Smooth muscle cell (in vitro differentiated cells): ENCODE results near the gene PRM2. TPM values are rescaled to one million over a fixed set of nuclear protein-coding genes. Genes with fewer than 3 reads are reported as not detected.

Experiments
- DNase-seq: peaks from one replicate; lab custom pipeline; 2025; ENCODE audit not compliant: unreplicated experiment; lab: John Stamatoyannopoulos, UW
- H2AFZ ChIP-seq: fragments of 200-600 bp; sonication (generic); 2 replicates; pipeline ENCODE4 v1.6.0; 2016; ENCODE audit warnings: antibody characterized with exemption, low read depth, mild to moderate bottlenecking
- H3F3A ChIP-seq: fragments of 200-600 bp; sonication (generic); 2 replicates; pipeline ENCODE4 v1.6.0; 2017; ENCODE audit warnings: antibody characterized with exemption, low read depth
- H3K27ac ChIP-seq: fragments of 200-600 bp; sonication (generic); 2 replicates; pipeline ENCODE4 v1.5.1; 2016; ENCODE audit warnings: low read depth, mild to moderate bottlenecking
- H3K27me3 ChIP-seq: fragments of 200-600 bp; sonication (generic); 2 replicates; pipeline ENCODE4 v1.6.1; 2016; ENCODE audit warnings: low read depth, mild to moderate bottlenecking
- H3K36me3 ChIP-seq: fragments of 200-600 bp; sonication (generic); 2 replicates; pipeline ENCODE4 v1.5.1; 2016; ENCODE audit warnings: low read depth
- H3K4me1 ChIP-seq: fragments of 200-600 bp; sonication (generic); 2 replicates; pipeline ENCODE4 v1.5.1; 2016; ENCODE audit warnings: low read depth
- H3K4me2 ChIP-seq: fragments of 200-600 bp; sonication (generic); 2 replicates; pipeline ENCODE4 v1.6.0; 2016; ENCODE audit warnings: mild to moderate bottlenecking
- H3K4me3 ChIP-seq: fragments of 200-600 bp; sonication (generic); 2 replicates; pipeline ENCODE4 v1.5.1; 2016; ENCODE audit warnings: mild to moderate bottlenecking
- H3K79me2 ChIP-seq: fragments of 200-600 bp; sonication (generic); 2 replicates; pipeline ENCODE4 v1.6.0; 2016; ENCODE audit warnings: low read depth, mild to moderate bottlenecking
- H3K9ac ChIP-seq: fragments of 200-600 bp; sonication (generic); 2 replicates; pipeline ENCODE4 v1.6.0; 2016; ENCODE audit warnings: low read depth
- H3K9me3 ChIP-seq: fragments of 200-600 bp; sonication (generic); replicated peaks from 2 replicates; pipeline ENCODE4 v1.5.1; 2016; ENCODE audit warnings: low read depth
- H4K20me1 ChIP-seq: fragments of 200-600 bp; sonication (generic); 2 replicates; pipeline ENCODE4 v1.6.0; 2016; ENCODE audit warnings: low read depth
- WGBS: methylation state at CpG from one replicate; pipeline ENCODE4 v1.1.7; 2016; ENCODE audit warnings: low lambda C conversion rate; 5-methylcytosine and 5-hydroxymethylcytosine counted together
- polyA plus RNA-seq: library from polyadenylated mRNA; unstranded; fragments of >200 nt; fragmentation: Nextera tagmentation; extraction: Ambion mirVana; gene quantifications from 2 replicates; pipeline ENCODE4 v1.2.1, GENCODE V29; 2016
- total RNA-seq: library from RNA; depleted of rRNA; stranded (reverse); fragments of >200 nt; gene quantifications from 2 replicates; pipeline ENCODE4 v1.2.3, GENCODE V29; 2014
- TF ChIP-seq, protein P1 (sequence below): fragments of 200-600 bp; sonication (generic); IDR thresholded peaks from 2 replicates; pipeline ENCODE4 v1.5.1; 2017; ENCODE audit warnings: borderline replicate concordance, mild to moderate bottlenecking, antibody characterized with exemption; ENCODE audit not compliant: insufficient read depth, poor library complexity, severe bottlenecking

Gene PRM2
- total and polyA plus RNA-seq, 2 experiments from 2014 or later: not detected

DNA sequence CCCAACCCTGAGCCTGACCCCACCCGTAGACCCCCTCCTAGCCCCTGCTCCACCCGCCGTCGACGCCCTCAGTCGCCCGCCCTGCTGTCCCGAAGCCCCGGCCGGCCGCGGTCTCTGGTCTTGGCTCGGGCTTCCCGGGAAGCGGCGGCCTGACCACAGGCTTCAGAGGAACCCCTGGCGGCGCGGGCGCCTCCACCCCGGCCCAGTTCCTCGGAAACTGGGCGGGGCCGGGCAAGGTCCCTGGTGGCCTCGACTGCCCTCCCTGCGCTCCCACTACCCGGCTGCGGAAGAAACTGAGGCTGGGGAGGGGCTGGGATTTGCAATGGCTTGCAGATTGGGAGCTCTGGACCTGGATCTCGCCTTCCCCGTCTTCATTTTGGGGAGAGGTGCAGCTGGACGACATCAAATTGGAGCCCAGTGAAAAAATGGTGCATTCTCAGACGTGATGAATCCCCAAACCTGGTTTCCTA is 19.6 kb downstream of the PRM2 start:
- H3K4me2 ChIP-seq: peak overlapping the region; percentile 93
- peak overlapping the region; percentile 89 for H3K9ac ChIP-seq
- H3F3A ChIP-seq: peaks cover 14% of the 10 kb centered on the region
- DNase-seq: peak; percentile 72
- no peaks in the 10 kb centered on the region for H3K36me3 ChIP-seq
- peaks cover 10% of the 10 kb centered on the region for H3K4me1 ChIP-seq
- H4K20me1 ChIP-seq: peaks cover 35% of the 10 kb centered on the region
- H3K4me3 ChIP-seq: peak overlapping the region; percentile 95
- peak overlapping the region; percentile 74 for H2AFZ ChIP-seq
- no peaks in the 10 kb centered on the region for H3K27me3 ChIP-seq
- WGBS: under 1% methylated on average over 32 of the region's 32 CpGs
- TF ChIP-seq, protein P1, sequence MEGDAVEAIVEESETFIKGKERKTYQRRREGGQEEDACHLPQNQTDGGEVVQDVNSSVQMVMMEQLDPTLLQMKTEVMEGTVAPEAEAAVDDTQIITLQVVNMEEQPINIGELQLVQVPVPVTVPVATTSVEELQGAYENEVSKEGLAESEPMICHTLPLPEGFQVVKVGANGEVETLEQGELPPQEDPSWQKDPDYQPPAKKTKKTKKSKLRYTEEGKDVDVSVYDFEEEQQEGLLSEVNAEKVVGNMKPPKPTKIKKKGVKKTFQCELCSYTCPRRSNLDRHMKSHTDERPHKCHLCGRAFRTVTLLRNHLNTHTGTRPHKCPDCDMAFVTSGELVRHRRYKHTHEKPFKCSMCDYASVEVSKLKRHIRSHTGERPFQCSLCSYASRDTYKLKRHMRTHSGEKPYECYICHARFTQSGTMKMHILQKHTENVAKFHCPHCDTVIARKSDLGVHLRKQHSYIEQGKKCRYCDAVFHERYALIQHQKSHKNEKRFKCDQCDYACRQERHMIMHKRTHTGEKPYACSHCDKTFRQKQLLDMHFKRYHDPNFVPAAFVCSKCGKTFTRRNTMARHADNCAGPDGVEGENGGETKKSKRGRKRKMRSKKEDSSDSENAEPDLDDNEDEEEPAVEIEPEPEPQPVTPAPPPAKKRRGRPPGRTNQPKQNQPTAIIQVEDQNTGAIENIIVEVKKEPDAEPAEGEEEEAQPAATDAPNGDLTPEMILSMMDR: no peak
- H3K9me3 ChIP-seq: no peaks in the 10 kb centered on the region
- H3K27ac ChIP-seq: peak overlapping the region; percentile 81
- H3K79me2 ChIP-seq: peaks cover 19% of the 10 kb centered on the region

DNA sequence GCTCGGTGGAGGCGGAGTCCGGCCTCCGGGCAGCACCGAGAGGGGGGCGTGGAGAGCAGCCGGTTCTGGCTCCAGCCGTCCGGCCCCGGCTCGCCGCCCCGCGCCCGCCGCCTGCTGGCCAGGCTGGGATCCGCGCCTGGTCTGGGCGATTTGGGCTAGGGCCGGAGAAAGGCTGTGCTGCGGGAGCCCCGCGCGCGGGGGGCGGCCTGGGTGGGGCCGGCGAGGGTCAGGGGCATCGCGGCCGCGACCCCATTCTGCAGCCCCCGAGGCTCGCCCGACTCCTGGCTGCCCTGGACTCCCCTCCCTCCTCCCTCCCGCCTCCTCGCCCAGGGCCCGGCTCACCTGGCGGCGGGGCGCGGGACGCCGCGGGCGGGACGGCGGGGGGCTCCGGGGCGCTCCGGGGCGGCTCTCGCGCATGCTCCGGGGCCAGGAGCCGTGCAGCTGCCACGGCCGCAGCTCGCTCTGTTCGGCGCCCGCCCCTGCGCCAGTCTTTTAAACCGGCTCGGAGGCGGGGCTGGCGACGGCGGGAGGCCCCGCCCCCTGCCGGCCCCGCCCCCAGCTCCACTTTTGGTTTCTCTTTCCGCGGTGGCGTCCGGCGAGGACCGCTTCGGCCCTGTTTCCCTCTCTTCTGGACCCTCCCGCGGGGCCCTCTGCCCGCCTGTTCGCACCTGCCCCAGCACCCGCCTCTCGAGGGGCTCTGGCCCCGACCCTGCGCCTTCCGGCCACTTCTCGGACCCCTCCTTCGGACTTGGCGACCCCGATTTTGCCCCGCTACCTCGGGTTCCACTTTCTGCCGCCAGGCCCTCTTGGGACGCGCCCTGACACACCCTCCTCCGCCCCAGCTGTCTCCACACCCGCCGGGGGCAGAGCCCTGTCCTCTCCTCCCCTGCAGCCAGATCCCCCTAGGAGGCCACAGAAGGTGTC is 20.3 kb downstream of the PRM2 start, which contains the start of gene SOCS1:
Gene SOCS1 (minus strand): TSS at position 468 of the 924 bp plus-strand sequence. CDS start 726 bp downstream, outside the sequence.
- peak within 1 kb of the TSS; percentile 74 for H2AFZ ChIP-seq

DNA sequence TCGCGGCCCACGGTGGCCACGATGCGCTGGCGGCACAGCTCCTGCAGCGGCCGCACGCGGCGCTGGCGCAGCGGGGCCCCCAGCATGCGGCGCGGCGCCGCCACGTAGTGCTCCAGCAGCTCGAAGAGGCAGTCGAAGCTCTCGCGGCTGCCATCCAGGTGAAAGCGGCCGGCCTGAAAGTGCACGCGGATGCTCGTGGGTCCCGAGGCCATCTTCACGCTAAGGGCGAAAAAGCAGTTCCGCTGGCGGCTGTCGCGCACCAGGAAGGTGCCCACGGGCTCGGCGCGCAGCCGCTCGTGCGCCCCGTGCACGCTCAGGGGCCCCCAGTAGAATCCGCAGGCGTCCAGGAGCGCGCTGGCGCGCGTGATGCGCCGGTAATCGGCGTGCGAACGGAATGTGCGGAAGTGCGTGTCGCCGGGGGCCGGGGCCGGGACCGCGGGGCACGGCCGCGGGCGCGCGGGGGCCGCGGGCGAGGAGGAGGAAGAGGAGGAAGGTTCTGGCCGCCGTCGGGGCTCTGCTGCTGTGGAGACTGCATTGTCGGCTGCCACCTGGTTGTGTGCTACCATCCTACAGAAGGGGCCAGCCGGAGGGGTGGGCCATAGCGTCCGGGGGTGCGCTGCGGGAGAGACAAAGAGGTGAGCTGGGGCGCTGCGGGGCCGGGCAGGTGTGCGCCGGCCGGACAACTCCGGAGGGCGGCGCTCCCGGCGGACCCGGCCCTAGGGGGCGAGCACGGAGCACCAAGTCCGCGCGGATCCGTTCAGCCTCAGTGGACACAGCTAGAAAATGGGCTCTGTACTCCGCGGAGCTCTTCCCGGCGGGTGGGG is 21.2 kb downstream of the PRM2 start:
- Histone ChIP-seq H4K20me1 (peaks cover 35% of the 10 kb centered on the region), H3K27me3 (no peaks in the 10 kb centered on the region), H2AFZ (no peak overlapping the region), H3K4me3 (peak overlapping the region; percentile 95), H3K9me3 (no peaks in the 10 kb centered on the region), H3K79me2 (peaks cover 19% of the 10 kb centered on the region), H3K27ac (peak overlapping the region; percentile 30), H3F3A (peaks cover 18% of the 10 kb centered on the region), H3K9ac (peak overlapping the region; percentile 80), H3K4me2 (peak overlapping the region; percentile 95), H3K4me1 (peaks cover 10% of the 10 kb centered on the region), H3K36me3 (no peaks in the 10 kb centered on the region)
- WGBS: under 1% methylated on average over 82 of the region's 105 CpGs
- no peak for DNase-seq
- TF ChIP-seq, protein P1: no peak

More for the DNA sequence above, 20.3 kb downstream of the PRM2 start, which contains the start of gene SOCS1:
- Histone ChIP-seq H3K9me3 (no peaks in the 10 kb centered on the region), H3K4me2 (peak within 1 kb of the TSS; percentile 95), H3K4me1 (peaks cover 10% of the 10 kb centered on the region), H3K4me3 (peak within 1 kb of the TSS; percentile 95), H3K9ac (peak within 1 kb of the TSS; percentile 89), H3K27ac (peak within 1 kb of the TSS; percentile 81), H4K20me1 (peaks cover 35% of the 10 kb centered on the region), H3K36me3 (no peaks in the 10 kb centered on the region), H3K27me3 (no peaks in the 10 kb centered on the region), H3F3A (peaks cover 14% of the 10 kb centered on the region), H3K79me2 (peaks cover 19% of the 10 kb centered on the region)
- DNase-seq: peak; percentile 97
- TF ChIP-seq, protein P1: peak; percentile 95
- WGBS: under 1% methylated on average over 35 of the region's 100 CpGs
